Measurements from ENCODE around the gene IL11.

- TF ChIP-seq CTCF (IDR thresholded peaks at IDR 0.05), result no peak
- TF ChIP-seq POLR2A (IDR thresholded peaks at IDR 0.05), result no peak
Measured at GRCh38 chr19:55352040-55352439, 18.2 kb downstream of the IL11 start.
